Mesendoderm (in vitro differentiated cells): ENCODE measurements around the gene USP37.
A peak's percentile ranks its signal among the peaks of the same experiment; 100 is the strongest.

ENCODE experiments used
- DNase-seq: peaks from one replicate; pipeline ENCODE4 v3.0.0; 2013
- H2AK5ac ChIP-seq: 2 replicates; pipeline ENCODE4 v1.6.1; 2013; ENCODE audit warnings: low read length, inconsistent platforms
- H2BK120ac ChIP-seq: 2 replicates; pipeline ENCODE4 v1.6.1; 2013; ENCODE audit warnings: low read depth, mild to moderate bottlenecking, low read length, moderate library complexity, mixed read lengths
- H2BK15ac ChIP-seq: replicated peaks from 2 replicates; pipeline ENCODE4 v1.6.1; 2013; ENCODE audit warnings: low read depth, mild to moderate bottlenecking, moderate library complexity
- H2BK5ac ChIP-seq: 2 replicates; pipeline ENCODE4 v1.6.1; 2013; ENCODE audit warnings: low read length, inconsistent platforms
- H3K18ac ChIP-seq: 2 replicates; pipeline ENCODE4 v1.6.1; 2013; ENCODE audit warnings: mild to moderate bottlenecking, low read length, mixed read lengths
- H3K23ac ChIP-seq: one replicate; pipeline ENCODE4 v1.6.1; 2013; ENCODE audit warnings: low read length
- H3K27ac ChIP-seq: 2 replicates; pipeline ENCODE4 v1.5.1; 2013; ENCODE audit warnings: low read depth, mild to moderate bottlenecking, inconsistent platforms, low read length, moderate library complexity
- H3K27me3 ChIP-seq: 2 replicates; pipeline ENCODE4 v1.6.1; 2013; ENCODE audit warnings: low read length, control low read depth, mild to moderate bottlenecking, inconsistent platforms; ENCODE audit not compliant: insufficient read depth, poor library complexity
- H3K36me3 ChIP-seq: 2 replicates; pipeline ENCODE4 v1.6.1; 2013; ENCODE audit warnings: low read length, inconsistent platforms; ENCODE audit not compliant: control insufficient read depth, insufficient read depth
- H3K4ac ChIP-seq: one replicate; pipeline ENCODE4 v1.6.1; 2013; ENCODE audit warnings: low read depth, mild to moderate bottlenecking, low read length, moderate library complexity
- H3K4me1 ChIP-seq: 2 replicates; pipeline ENCODE4 v1.6.1; 2013; ENCODE audit warnings: low read depth, low read length, inconsistent platforms; ENCODE audit not compliant: control insufficient read depth
- H3K4me2 ChIP-seq: 2 replicates; pipeline ENCODE4 v1.6.1; 2013; ENCODE audit warnings: low read length
- H3K4me3 ChIP-seq: 2 replicates; pipeline ENCODE4 v1.5.1; 2013; ENCODE audit warnings: mild to moderate bottlenecking, low read length
- H3K56ac ChIP-seq: one replicate; pipeline ENCODE4 v1.6.1; 2013; ENCODE audit warnings: low read length
- H3K79me1 ChIP-seq: 2 replicates; pipeline ENCODE4 v1.6.1; 2013; ENCODE audit warnings: low read length, inconsistent platforms
- H3K79me2 ChIP-seq: 2 replicates; pipeline ENCODE4 v1.6.1; 2013; ENCODE audit warnings: mild to moderate bottlenecking, low read length; ENCODE audit not compliant: control insufficient read depth, insufficient read depth
- H3K9ac ChIP-seq: 2 replicates; pipeline ENCODE4 v1.6.1; 2013; ENCODE audit warnings: low read length, inconsistent platforms
- H4K5ac ChIP-seq: one replicate; pipeline ENCODE4 v1.6.1; 2013; ENCODE audit warnings: low read length
- H4K8ac ChIP-seq: one replicate; pipeline ENCODE4 v1.6.1; 2013; ENCODE audit warnings: low read depth, mild to moderate bottlenecking, control low read depth, low read length, moderate library complexity
- WGBS: extraction: QIAGEN DNeasy Blood & Tissue Kit; methylation state at CpG from one replicate; pipeline ENCODE4 v1.1.7; 2013; ENCODE audit warnings: low lambda C conversion rate, missing lambda C conversion rate; ENCODE audit not compliant: insufficient coverage; ENCODE audit errors: extremely low coverage; 5-methylcytosine and 5-hydroxymethylcytosine counted together

The USP37 gene

DNA sequence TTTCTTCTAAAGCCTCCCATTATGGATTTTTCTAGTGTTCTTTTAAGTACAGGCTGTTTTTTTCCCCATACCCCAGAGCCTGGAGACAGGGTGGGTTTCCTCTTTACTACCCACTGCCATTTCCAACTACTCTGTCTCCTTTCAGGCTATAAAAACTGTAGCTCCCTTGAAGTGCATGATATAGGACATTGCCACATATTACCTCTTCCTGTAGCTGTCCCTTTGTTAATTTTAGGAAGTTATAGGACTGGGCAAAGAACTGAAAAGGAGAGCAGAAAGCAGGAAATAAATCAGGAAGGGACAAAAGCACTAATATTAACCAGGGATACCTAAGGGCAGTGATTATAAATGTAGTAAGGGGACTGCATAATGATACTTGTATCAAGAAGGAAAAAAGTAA, 95.2 kb downstream of the USP37 start:
- Histone ChIP-seq H3K36me3 (peaks cover 2% of the 10 kb centered on the region), H2AK5ac (no peak overlapping the region), H3K23ac (no peak overlapping the region), H3K4ac (no peak overlapping the region), H2BK15ac (no peak overlapping the region), H2BK5ac (no peak overlapping the region), H4K5ac (no peak overlapping the region), H4K8ac (no peak overlapping the region), H3K9ac (no peak overlapping the region), H3K4me1 (no peaks in the 10 kb centered on the region), H3K79me2 (no peaks in the 10 kb centered on the region), H3K27ac (no peak overlapping the region), H3K27me3 (no peaks in the 10 kb centered on the region), H3K4me3 (no peak overlapping the region), H2BK120ac (no peak overlapping the region), H3K4me2 (no peak overlapping the region), H3K18ac (no peak overlapping the region), H3K56ac (no peak overlapping the region), H3K79me1 (no peaks in the 10 kb centered on the region)
- DNase-seq: no peak

DNA sequence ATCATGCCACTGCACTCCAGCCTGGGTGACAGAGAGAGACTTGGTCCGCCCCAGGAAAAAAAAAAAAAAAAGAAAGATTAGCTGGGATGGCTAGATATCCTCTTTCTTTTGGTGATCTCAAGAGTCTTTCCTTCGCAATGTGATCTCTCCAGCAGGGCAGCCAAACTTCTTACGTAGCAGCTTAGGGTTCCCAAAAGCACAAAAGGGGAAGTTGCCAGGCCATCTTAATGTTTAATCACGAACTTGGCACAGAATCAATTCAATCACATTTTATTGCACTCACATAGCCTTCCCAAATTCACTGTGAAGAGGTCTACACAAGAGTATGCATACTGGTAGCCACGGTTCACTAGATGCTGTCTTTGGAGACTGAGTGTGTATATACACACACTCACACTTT, 96.2 kb downstream of the USP37 start:
- H3K4ac ChIP-seq: no peak overlapping the region
- no peak for DNase-seq
- no peak overlapping the region for H3K56ac ChIP-seq
- WGBS: no CpG with 5 or more reads among the region's 5 CpGs
- H3K79me2 ChIP-seq: no peaks in the 10 kb centered on the region
- peaks cover 2% of the 10 kb centered on the region for H3K36me3 ChIP-seq
- no peak overlapping the region for H3K23ac ChIP-seq
- no peaks in the 10 kb centered on the region for H3K4me1 ChIP-seq
- H3K79me1 ChIP-seq: no peaks in the 10 kb centered on the region
- H2AK5ac ChIP-seq: no peak overlapping the region
- no peak overlapping the region for H3K4me3 ChIP-seq
- no peak overlapping the region for H2BK120ac ChIP-seq
- H3K9ac ChIP-seq: no peak overlapping the region
- H3K4me2 ChIP-seq: no peak overlapping the region
- no peaks in the 10 kb centered on the region for H3K27me3 ChIP-seq
- H2BK15ac ChIP-seq: no peak overlapping the region
- no peak overlapping the region for H3K18ac ChIP-seq
- no peak overlapping the region for H2BK5ac ChIP-seq
- H3K27ac ChIP-seq: no peak overlapping the region
- no peak overlapping the region for H4K5ac ChIP-seq
- H4K8ac ChIP-seq: no peak overlapping the region

DNA sequence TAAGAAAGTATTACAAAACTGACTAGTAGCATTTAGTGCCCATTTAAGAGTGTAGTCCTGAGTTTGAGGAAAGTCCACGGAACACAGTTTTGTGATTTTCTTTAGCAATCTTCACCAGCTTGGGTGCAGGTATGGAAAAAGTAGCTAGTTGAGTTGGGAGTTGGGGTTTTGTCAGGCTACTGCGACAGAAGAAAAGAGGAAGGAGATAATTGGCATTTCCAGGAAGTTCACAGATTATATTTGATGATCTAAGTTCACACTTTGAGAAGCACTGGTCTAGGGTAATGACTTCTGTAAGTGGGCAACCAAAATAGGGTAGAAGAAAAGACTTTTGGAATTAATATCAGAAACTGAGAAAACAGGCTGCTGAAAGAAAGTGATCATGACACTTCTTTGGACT, 97.1 kb downstream of the USP37 start:
- no peak overlapping the region for H2BK5ac ChIP-seq
- no peak overlapping the region for H2BK120ac ChIP-seq
- no peak overlapping the region for H3K4ac ChIP-seq
- H3K79me1 ChIP-seq: no peaks in the 10 kb centered on the region
- no peak overlapping the region for H3K9ac ChIP-seq
- H3K4me3 ChIP-seq: no peak overlapping the region
- no peaks in the 10 kb centered on the region for H3K27me3 ChIP-seq
- H2AK5ac ChIP-seq: no peak overlapping the region
- WGBS: no CpG with 5 or more reads among the region's 2 CpGs
- H3K36me3 ChIP-seq: peaks cover 2% of the 10 kb centered on the region
- H2BK15ac ChIP-seq: no peak overlapping the region
- H3K23ac ChIP-seq: no peak overlapping the region
- H3K4me1 ChIP-seq: no peaks in the 10 kb centered on the region
- no peaks in the 10 kb centered on the region for H3K79me2 ChIP-seq
- H3K27ac ChIP-seq: no peak overlapping the region
- no peak overlapping the region for H3K18ac ChIP-seq
- no peak overlapping the region for H4K5ac ChIP-seq
- DNase-seq: no peak
- no peak overlapping the region for H4K8ac ChIP-seq
- H3K4me2 ChIP-seq: no peak overlapping the region
- H3K56ac ChIP-seq: no peak overlapping the region

DNA sequence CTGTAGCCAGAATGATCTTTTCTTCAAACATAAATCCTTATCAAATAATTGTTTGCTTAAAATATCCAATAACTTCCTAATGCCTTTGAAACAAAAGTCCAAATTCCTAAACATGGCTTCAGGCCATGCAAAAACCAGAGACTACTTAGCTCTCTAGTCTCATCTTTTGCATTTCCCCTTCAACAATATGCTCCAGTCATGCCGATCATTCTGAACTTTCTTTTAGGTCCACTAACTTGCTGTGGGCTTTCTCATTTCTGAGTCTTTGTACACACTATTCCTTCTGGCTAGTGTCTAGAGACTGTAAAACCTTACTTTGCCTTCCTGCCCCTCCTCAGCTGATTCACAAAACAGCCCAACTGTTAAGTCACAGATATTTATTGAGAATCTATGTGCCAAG, 97.7 kb downstream of the USP37 start:
- Histone ChIP-seq H3K4me3 (no peak overlapping the region), H3K18ac (no peak overlapping the region), H3K4me1 (no peaks in the 10 kb centered on the region), H2BK5ac (no peak overlapping the region), H4K5ac (no peak overlapping the region), H3K9ac (no peak overlapping the region), H3K27ac (no peak overlapping the region), H2BK15ac (no peak overlapping the region), H3K27me3 (no peaks in the 10 kb centered on the region), H3K23ac (no peak overlapping the region), H2AK5ac (no peak overlapping the region), H3K4me2 (no peak overlapping the region), H3K79me1 (no peaks in the 10 kb centered on the region), H3K36me3 (peaks cover 2% of the 10 kb centered on the region), H3K56ac (no peak overlapping the region), H3K4ac (no peak overlapping the region), H2BK120ac (no peak overlapping the region), H3K79me2 (no peaks in the 10 kb centered on the region), H4K8ac (no peak overlapping the region)
- DNase-seq: no peak
- no CpG with 5 or more reads among the region's 1 CpG for WGBS

DNA sequence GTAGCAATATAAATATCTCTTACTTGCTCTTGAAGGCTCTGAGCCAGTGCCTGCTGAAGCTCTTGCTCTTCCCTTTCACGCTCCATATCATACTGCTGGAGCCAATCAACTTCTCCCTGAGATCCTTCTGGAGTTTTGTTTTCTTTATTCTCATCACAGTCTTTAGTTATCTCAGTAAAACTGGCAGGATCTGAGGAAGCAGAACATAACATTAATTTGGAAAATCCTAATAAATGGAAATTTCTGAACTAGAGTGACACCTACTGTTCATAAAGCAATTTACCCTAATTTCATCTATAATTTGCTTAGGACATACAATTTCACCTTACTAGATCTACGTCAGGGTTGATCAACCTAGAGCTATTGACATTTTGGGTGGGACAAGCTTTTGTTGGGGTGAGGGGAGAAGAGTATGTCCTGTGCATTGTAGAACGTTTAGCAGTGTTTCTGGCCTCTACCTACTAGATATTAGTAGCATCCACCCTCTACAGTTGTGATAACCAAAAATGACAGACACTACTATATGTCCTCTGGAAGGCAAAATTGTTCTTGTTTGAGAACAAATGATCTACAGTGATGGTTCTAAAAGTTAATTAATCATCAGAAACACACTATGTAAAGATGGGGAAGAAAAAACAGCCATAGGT, 102.0 kb downstream of the USP37 start:
- DNase-seq: peak; percentile 2
- Histone ChIP-seq H3K27me3 (no peaks in the 10 kb centered on the region), H3K79me2 (no peaks in the 10 kb centered on the region), H4K8ac (no peak overlapping the region), H3K4me2 (no peak overlapping the region), H3K23ac (no peak overlapping the region), H3K27ac (no peak overlapping the region), H3K4me3 (no peak overlapping the region), H3K4ac (no peak overlapping the region), H4K5ac (no peak overlapping the region), H3K18ac (no peak overlapping the region), H3K4me1 (no peaks in the 10 kb centered on the region), H2AK5ac (no peak overlapping the region), H3K9ac (no peak overlapping the region), H2BK5ac (no peak overlapping the region), H2BK15ac (no peak overlapping the region), H3K79me1 (no peaks in the 10 kb centered on the region), H3K36me3 (no peaks in the 10 kb centered on the region), H3K56ac (no peak overlapping the region), H2BK120ac (no peak overlapping the region)
- WGBS: no CpG with 5 or more reads among the region's 3 CpGs

DNA sequence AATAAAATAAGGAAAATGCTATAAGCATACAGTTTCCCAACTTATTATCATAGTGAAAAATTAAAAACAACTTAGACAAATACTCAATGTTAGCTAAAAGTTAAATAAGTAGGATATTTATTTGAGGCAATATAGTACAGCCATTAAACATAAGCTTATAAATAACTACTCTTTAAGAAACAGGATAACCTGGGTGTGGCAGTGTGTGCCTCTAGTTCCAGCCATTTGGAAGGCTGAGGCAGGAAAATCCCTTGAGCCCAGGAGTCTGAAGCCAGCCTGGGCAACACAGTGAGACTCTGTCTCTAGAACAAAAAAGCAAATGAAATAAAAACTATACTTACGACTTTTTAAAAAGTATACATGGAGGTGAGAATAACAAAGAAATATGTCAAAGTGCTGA, 109.6 kb downstream of the USP37 start:
- no peak overlapping the region for H4K8ac ChIP-seq
- no peaks in the 10 kb centered on the region for H3K36me3 ChIP-seq
- H3K18ac ChIP-seq: no peak overlapping the region
- no peak overlapping the region for H2BK15ac ChIP-seq
- no CpG with 5 or more reads among the region's 1 CpG for WGBS
- no peak overlapping the region for H3K4ac ChIP-seq
- H3K56ac ChIP-seq: no peak overlapping the region
- no peaks in the 10 kb centered on the region for H3K4me1 ChIP-seq
- H3K79me1 ChIP-seq: no peaks in the 10 kb centered on the region
- H2BK120ac ChIP-seq: no peak overlapping the region
- H3K79me2 ChIP-seq: no peaks in the 10 kb centered on the region
- no peaks in the 10 kb centered on the region for H3K27me3 ChIP-seq
- no peak overlapping the region for H3K4me2 ChIP-seq
- DNase-seq: no peak
- H3K9ac ChIP-seq: no peak overlapping the region
- no peak overlapping the region for H3K4me3 ChIP-seq
- H2BK5ac ChIP-seq: no peak overlapping the region
- H4K5ac ChIP-seq: no peak overlapping the region
- H3K27ac ChIP-seq: no peak overlapping the region
- H3K23ac ChIP-seq: no peak overlapping the region
- no peak overlapping the region for H2AK5ac ChIP-seq
